Superior temporal gyrus (tissue), 1 donor: Measurements from ENCODE around the gene TAPBPL.
A peak's percentile ranks its signal among the peaks of the same experiment; 100 is the strongest.

Source experiments
- DNase-seq: peaks from one replicate; pipeline ENCODE4 v3.0.0-alpha.2; 2016; ENCODE audit errors: extremely low spot score

Gene TAPBPL

DNA sequence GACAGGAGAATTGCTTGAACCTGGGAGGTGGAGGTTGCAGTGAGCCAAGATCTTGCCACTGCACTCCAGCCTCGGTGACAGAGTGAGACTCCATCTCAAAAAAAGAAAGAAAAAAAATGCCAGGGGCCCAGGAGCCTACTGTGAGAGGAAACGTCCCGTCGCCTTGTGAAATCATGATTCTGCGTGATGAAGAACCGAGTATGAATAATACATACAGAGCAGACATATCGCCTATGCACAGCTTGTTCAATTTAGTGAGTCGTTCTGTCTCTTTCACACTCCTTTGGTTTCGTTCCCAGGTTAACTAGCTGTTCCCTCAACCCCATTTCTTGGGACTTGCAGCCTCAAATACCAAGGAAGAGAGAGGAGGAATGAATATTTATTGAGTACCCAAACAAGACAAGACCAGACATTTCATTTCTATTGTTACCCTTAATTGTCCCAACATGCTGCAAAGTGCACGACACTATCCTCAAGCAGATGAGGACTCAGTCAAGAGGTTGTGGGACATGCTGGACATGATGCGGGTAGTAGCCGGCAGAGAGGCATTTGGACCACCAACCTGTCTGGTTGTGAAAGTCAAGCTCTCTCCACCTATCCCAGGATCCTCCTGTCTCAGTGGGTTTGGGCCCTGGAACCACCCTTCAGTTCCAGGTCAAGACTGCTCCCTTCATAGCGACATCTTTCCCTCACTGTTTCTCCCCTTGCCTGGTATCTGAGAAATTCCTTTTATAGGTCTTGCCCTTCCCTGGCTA lies 15.7 kb upstream of the TAPBPL start:
- no peak for DNase-seq

DNA sequence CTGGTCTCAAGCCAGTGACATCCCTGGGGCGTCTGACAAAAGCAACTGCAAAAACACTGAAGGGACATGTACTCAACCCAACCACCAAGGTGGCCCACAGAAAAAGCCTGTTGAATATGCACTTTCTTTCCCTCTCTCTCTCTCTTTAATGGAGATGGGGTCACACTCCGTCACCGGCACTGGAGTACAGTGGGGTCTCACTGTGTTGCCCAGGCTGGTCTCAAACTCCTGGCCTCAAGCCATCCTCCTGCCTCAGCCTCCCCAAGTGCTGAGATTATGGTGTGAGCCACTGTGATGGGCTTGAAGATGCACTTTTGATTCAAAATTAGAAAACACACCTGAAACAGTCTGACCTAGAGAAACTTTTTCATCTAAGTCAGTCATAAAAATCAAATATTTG lies 14.3 kb upstream of the TAPBPL start:
- no peak for DNase-seq

DNA sequence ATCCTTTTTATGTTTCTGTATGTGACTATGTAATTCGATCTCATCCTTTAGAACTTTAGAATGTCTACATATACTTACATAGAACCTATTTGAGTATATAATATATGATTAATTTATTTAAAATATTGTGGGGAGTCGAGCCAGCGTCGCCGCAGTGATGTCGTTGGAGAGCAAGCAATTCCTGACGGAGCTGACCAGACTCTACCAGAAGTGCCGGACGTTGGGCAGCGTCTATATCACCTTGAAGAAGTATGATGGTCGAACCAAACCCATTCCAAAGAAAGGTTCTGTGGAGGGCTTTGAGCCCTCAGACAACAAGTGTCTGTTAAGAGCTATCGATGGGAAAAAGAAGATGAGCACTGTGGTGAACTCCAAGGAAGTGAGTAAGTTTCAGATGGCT lies 13.5 kb upstream of the TAPBPL start:
- no peak for DNase-seq

DNA sequence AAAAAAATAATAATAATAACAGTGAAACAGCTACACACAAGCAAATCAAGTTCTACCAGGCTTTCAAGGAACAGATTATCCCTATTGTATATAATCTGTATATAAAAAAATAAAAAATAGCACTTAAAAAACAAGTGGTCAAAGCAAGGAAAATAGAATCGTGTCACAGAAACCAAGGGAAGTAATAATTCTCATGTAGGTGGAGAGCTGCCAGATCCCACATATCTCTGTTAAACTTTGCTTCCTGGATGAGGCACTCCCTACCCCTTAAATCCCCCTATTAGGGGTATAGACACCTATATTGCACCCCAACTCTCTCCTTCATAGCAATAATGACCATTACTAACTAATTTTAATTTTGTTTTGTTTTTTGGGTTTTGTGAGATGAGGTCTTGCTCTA lies 11.5 kb upstream of the TAPBPL start:
- DNase-seq = no peak

DNA sequence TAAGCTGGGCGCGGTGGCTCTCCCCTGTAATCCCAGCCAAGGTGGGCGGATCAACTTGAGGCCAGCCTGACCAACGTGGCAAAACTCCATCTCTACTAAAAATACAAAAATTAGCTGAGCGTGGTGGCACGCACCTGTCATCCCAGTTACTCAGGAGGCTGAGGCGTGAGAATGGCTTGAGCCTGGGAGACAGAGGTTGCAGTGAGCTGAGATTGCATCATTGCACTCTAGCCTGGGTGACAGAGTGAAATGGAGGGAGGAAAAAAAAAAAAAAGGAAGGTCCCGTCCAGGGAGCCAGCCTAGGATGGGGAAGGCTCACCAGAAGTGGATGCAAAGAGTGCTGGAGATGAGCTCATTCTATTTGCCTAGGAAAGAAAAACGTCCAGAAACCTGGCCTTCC lies 9.0 kb upstream of the TAPBPL start:
- DNase-seq = no peak

DNA sequence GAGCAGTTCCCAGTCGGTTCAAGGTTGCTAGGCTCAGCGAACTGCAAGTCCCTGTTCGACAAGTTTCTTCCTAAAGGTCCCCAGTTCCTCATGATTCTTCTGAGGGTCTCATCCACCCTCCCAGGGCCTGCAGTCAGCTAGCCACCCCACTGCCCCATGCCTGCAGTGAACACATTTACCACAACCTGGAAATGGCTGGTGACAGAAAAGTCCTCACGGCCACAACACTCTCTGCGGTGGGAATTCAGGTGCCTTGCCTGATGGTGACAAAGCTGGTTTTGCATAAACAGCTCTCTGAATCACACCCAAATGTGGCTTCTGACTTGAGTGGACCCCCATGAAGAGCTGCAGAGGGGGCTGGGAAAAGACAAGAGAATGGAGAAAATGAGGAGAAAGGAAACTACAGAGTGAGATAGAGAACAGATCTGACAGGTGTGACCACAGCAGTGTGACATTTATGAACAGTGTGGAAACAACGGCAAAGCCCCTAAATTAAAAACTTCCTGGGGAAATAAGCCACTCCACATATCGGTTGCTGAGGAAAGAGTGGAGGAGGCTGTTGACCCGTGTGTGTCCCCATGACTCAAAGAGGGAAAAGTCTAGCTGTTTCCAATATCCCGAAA lies 8.4 kb upstream of the TAPBPL start:
- no peak for DNase-seq

DNA sequence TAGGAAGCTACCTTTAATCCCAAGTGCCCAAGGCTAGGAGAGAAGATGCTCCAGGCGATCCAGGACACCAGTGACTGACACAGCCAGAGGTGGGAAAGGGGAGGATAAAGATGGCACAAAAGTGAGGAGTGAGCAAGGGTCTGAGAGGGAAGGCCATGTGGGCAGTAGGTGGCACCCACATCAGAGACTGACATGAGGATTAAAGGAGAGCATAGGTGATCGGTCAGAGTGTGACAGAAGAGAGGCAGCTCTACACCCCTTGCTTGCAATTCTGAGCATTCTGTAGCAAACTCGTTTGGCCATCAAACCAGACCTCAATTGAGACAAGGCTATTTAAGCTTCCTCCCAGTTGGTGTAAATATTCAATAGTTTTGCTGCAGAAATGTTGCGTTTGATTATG lies 7.8 kb upstream of the TAPBPL start:
- DNase-seq = no peak

DNA sequence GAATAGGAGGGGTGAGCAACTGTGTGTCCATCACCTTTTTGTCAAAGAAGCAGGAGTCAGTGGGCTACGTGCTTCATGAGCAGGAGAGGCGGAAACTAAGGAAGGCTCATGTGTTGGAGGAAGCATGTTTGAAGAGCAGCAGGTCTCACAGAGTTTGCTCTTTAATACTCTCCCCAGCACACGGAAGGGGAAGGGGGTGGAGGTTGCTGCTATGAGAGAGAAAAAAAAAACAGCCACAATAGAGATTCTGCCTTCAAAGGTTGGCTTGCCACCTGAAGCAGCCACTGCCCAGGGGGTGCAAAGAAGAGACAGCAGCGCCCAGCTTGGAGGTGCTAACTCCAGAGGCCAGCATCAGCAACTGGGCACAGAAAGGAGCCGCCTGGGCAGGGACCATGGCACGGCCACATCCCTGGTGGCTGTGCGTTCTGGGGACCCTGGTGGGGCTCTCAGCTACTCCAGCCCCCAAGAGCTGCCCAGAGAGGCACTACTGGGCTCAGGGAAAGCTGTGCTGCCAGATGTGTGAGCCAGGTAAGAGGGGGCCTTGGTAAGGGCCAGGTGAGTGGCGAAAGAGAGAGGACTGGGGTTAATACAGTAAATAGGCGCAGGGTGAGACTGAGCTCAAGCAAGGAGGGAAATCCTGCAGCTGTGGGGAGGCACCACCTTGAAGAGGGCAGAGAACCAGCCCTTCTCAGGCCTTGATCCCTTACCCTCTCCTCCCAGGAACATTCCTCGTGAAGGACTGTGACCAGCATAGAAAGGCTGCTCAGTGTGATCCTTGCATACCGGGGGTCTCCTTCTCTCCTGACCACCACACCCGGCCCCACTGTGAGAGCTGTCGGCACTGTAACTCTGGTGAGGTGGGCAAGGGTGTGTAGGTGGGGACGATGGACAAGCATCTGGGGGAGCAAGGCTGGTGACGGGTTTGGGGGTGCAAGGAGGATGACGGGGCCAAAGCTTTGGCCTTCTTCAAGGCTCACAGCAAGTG lies 6.8 kb upstream of the TAPBPL start, which contains the start of gene CD27:
CD27 (plus strand) TSS at position 252 of the 985 bp plus-strand sequence; CDS start at position 393, 141 bp downstream.
- DNase-seq = no peak

DNA sequence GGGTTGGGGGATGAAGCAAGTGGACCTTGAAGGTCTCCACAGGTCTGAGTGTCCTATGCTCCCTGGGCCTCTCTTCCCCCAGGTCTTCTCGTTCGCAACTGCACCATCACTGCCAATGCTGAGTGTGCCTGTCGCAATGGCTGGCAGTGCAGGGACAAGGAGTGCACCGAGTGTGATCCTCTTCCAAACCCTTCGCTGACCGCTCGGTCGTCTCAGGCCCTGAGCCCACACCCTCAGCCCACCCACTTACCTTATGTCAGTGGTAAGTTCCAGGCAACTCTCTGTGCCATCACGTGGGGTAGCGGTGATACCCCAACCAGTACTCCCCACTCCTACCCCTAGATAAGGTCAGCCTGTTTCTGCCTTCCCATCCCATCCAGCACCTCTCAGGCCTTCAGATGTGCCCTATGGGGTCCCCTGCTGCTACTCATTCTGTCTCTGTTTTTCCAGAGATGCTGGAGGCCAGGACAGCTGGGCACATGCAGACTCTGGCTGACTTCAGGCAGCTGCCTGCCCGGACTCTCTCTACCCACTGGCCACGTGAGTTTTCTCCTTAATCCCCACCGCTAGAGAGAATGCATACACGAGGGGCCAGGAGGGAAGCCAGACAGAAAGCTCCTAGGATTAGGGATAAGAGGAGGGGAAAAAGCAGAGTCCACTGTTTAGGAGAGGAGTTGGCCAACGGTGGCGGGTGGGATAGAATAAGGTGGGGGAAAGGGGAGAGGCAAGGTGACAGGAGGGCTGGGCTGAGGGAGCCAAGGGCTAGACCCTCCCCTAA lies 1.6 kb upstream of the TAPBPL start:
- DNase-seq = no peak

DNA sequence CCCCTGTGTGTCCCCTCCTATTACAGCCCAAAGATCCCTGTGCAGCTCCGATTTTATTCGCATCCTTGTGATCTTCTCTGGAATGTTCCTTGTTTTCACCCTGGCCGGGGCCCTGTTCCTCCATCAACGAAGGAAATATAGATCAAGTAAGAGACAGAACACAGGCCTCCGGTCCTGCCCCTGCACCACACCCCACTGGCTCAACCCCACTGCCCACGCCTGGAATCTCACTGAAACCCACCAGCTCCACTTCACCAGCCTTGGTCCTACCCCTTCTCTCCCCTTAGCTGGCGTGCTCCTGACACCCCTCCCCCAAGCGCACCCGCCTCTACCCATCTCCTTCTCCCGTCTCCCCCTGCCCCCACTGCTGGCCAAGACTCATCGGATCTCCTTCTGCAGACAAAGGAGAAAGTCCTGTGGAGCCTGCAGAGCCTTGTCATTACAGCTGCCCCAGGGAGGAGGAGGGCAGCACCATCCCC lies 934 bp upstream of the TAPBPL start:
- no peak for DNase-seq

DNA sequence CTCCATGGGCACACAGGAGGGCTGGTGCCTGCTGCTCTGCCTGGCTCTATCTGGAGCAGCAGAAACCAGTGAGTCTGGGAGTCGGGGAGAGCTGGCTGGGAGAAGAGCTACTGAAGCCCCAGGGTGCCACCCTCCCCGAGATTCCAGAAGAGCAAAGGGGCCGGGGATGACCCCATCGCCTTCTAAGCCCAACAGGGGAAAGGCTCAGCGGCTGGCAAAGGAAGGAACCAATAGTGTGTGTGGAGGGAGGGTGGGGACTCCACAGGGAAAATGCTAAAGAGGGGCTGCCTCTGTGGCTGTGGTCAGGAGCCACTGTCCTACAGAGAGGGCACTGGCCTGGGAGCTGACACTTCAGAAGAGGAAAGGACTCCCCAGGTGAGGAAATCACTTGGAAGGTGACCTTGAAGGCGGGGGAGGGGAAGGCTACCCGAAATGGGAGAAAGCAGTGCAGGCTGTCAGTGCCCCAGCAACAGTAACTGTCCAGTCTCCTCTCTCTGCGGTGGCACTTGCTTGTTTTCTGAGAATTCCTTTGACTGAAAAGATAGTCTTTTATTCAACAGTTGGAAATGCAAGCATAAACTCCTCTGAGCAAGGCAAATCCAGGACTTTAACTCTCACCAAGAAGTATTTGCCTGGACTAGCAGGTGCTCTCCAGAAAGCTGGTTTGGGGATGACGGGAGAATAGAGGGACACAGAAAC lies 552 bp downstream of the TAPBPL start:
- peak; percentile 46 for DNase-seq

DNA sequence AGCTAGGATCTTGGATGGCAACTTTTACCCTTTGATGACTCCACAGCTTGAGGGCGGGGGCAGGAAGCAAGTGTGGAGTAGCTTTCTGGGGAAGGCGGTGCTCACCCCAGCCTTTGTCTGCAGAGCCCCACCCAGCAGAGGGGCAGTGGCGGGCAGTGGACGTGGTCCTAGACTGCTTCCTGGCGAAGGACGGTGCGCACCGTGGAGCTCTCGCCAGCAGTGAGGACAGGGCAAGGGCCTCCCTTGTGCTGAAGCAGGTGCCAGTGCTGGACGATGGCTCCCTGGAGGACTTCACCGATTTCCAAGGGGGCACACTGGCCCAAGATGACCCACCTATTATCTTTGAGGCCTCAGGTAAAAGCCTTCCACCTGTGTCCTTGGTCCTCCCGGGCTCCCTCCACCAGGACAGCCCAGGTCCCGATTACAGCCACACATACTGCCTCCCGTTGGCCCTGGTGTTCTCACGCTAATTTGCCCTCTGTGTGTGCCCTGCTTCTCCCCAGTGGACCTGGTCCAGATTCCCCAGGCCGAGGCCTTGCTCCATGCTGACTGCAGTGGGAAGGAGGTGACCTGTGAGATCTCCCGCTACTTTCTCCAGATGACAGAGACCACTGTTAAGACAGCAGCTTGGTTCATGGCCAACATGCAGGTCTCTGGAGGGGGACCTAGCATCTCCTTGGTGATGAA lies 1.2 kb downstream of the TAPBPL start:
- DNase-seq = no peak

DNA sequence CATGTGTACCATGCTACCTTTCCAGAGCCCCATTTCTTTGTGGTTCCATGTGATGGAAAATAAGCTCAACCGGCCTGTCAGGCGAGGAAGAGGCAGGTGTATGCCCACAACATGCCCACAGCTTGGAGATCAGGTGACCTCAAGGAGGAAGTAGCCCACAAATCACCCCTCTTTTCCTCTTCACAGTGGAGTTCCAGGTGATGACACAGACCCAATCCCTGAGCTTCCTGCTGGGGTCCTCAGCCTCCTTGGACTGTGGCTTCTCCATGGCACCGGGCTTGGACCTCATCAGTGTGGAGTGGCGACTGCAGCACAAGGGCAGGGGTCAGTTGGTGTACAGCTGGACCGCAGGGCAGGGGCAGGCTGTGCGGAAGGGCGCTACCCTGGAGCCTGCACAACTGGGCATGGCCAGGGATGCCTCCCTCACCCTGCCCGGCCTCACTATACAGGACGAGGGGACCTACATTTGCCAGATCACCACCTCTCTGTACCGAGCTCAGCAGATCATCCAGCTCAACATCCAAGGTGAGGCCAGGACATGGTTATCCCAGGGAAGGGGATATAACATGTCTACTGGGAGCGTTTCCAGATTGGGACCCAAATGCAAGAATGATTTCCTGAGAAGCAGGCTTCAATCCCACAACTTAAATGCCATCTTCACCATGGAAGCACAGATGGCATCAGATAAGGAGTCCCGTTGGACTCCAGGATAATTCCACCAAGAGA lies 5.5 kb downstream of the TAPBPL start:
- no peak for DNase-seq

DNA sequence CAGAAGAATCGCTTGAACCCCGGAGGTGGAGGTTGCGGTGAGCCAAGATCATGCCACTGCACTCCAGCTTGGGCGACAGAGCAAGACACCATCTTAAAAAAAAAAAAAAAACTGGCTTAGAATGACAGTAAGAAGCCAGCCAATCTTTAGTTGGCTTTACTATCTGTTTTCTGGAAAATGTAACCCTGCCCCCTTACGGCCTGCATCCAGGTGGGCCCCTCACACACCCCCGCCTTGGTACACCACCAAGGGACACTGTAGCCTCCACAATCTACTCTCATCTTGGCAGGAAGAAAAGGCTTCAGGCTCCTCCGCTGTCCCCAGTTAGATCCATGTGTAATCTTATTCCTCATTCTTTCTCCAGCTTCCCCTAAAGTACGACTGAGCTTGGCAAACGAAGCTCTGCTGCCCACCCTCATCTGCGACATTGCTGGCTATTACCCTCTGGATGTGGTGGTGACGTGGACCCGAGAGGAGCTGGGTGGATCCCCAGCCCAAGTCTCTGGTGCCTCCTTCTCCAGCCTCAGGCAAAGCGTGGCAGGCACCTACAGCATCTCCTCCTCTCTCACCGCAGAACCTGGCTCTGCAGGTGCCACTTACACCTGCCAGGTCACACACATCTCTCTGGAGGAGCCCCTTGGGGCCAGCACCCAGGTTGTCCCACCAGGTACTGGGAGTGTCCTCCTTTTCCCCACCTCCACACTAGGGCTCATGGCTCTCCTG lies 6.6 kb downstream of the TAPBPL start:
- no peak for DNase-seq

DNA sequence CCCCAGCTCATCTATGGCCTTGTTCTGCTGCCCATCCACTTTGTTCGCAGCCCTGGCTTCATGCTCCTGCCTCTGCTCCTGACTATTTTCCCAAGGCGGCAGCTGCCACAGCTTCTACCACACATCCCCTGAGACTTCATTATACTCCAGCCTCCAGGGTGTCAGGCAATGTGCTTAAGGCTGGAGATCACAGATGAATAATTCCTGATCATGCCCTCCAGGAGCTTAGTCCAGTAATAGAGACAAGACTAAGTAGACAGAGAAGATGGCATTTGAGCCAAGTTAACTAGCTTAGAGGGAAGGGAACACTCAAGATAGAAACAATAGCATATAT lies 7.1 kb downstream of the TAPBPL start:
- no peak for DNase-seq

DNA sequence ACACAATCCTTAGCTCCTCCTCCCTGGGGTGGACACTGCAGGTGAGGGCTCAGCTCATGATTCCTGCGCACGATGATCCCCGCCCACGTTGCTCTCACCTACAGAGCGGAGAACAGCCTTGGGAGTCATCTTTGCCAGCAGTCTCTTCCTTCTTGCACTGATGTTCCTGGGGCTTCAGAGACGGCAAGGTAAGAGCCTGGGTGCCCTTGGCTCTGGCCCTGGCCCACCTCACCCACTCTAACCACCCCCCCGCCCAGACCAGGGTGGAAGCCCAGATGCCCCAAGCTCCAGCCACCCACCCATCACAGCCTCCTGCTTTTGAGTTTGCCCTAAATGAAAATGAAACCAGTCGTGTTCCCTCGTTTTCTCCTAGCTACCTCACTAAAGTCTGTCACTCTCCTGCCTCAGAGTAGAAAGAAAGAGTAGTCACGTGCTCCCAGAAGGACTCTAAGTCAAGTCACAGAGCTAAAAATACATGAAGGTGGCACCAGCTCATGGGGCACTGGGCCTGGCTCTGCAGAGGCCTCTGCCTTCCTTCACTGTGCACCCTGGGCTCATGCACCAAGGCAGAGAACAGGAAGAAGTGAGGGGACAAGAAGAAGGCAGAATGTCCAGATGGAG lies 9.0 kb downstream of the TAPBPL start:
- DNase-seq = no peak

DNA sequence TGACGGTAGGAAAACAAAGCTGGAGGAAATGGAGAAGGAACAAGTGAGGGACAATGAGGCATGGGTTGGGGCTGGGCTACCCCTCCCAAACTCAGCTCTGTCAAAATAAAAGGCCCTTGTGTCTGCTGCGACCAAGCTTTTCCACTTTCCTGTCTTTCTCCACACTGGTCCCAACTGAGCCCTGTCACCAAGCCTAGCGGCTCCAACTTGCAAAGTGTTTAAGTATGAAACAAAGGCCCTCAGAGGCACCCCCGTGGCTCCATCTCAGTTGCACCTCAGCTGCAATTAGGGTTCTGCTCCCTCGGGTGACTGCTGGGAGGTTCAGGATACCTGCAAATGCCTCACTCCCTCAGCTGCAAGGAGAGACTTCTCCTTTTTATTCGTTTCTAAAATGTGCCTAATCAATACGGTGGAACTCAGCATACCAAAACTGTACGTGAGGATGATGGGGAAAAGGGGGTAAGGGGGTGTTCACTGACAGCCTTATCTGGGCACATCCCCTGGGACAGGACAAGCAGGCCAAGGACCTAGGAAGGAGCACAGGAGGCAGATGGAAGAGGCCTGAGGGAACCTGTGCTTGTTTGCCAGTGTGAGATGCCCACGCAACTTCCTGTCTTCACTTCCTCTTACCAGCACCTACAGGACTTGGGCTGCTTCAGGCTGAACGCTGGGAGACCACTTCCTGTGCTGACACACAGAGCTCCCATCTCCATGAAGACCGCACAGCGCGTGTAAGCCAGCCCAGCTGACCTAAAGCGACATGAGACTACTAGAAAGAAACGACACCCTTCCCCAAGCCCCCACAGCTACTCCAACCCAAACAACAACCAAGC lies 9.8 kb downstream of the TAPBPL start:
- DNase-seq = peak; percentile 25
